HEK293 (cell line): ENCODE data around the gene SOX9.
"Not testable (repeated sequence)": the region's sequence is repeated elsewhere in the genome, so short reads cannot be mapped to it uniquely, and the experiment has no call there.

Experiments
- CTCF ChIA-PET: fragments of 350-600 bp; formaldehyde crosslinking; extraction: SDS; loops from one replicate; lab custom pipeline; 2021; ENCODE audit warnings: antibody characterized with exemption; lab: Yijun Ruan, JAX
- POLR2A ChIA-PET: fragments of 300-600 bp; formaldehyde crosslinking; extraction: SDS; loops from one replicate; lab custom pipeline; 2020; ENCODE audit warnings: antibody characterized with exemption, inconsistent platforms; lab: Yijun Ruan, JAX
- H3K27ac ChIP-seq: fragments of 200-500 bp; sonication (Bioruptor generic); 2 replicates; pipeline ENCODE4 v1.5.1; 2014; ENCODE audit warnings: low read depth, low read length, control low read depth, inconsistent platforms; ENCODE audit errors: extremely low read depth
- H3K36me3 ChIP-seq, 2 experiments: fragments of 200-500 bp in 1 of 2; sonication (Bioruptor generic) in 1 of 2; 1 replicate in 1 of 2; 2 replicates in 1 of 2; pipeline ENCODE4 v1.5.1; 2014 to 2017; ENCODE audit warnings: inconsistent platforms in 2 of 2, low read length in 2 of 2; ENCODE audit not compliant: control insufficient read depth in 2 of 2, insufficient read depth in 1 of 2
- H3K4me1 ChIP-seq: fragments of 200-500 bp; sonication (Bioruptor generic); 2 replicates; pipeline ENCODE4 v1.5.1; 2014; ENCODE audit warnings: mild to moderate bottlenecking, low read length, inconsistent platforms; ENCODE audit not compliant: control insufficient read depth, insufficient read depth
- H3K4me3 ChIP-seq: 2 replicates; pipeline ENCODE4 v1.5.1; 2011; ENCODE audit warnings: low read depth, mild to moderate bottlenecking, control low read depth, low read length, moderate library complexity
- H3K9me3 ChIP-seq: fragments of 200-500 bp; sonication (Bioruptor generic); 2 replicates; pipeline ENCODE4 v1.5.1; 2014; ENCODE audit warnings: low read depth, low read length, inconsistent platforms; ENCODE audit not compliant: control insufficient read depth, insufficient read depth
- EGR2 ChIP-seq: fragments of 450-650 bp; formaldehyde crosslinking; IDR thresholded peaks from 2 replicates; pipeline ENCODE4 v1.5.1; 2016; ENCODE audit warnings: low read depth, missing biosample characterization, missing genetic modification characterization
- HOXC10 ChIP-seq: sonication (generic); formaldehyde crosslinking; IDR thresholded peaks from 2 replicates; pipeline ENCODE4 v1.8.1; 2023; ENCODE audit warnings: mild to moderate bottlenecking, missing genetic modification reagents
- KLF1 ChIP-seq: fragments of 450-650 bp; formaldehyde crosslinking; IDR thresholded peaks from 2 replicates; pipeline ENCODE4 v1.5.1; 2016; ENCODE audit warnings: missing biosample characterization, missing genetic modification characterization
- KLF17 ChIP-seq: fragments of 450-650 bp; formaldehyde crosslinking; IDR thresholded peaks from 2 replicates; pipeline ENCODE4 v1.5.1; 2016; ENCODE audit warnings: missing biosample characterization, missing genetic modification characterization
- MEIS1 ChIP-seq: sonication (generic); formaldehyde crosslinking; IDR thresholded peaks from 2 replicates; pipeline ENCODE4 v1.8.1; 2022; ENCODE audit warnings: missing genetic modification reagents, mild to moderate bottlenecking, borderline replicate concordance
- SCRT1 ChIP-seq: fragments of 450-650 bp; formaldehyde crosslinking; IDR thresholded peaks from 2 replicates; pipeline ENCODE4 v1.5.1; 2016; ENCODE audit warnings: missing biosample characterization, missing genetic modification characterization, borderline replicate concordance
- SCRT2 ChIP-seq: fragments of 450-650 bp; formaldehyde crosslinking; IDR thresholded peaks from 2 replicates; pipeline ENCODE4 v1.5.1; 2016; ENCODE audit warnings: missing biosample characterization, missing genetic modification characterization
- ZBTB7A ChIP-seq: fragments of 450-650 bp; formaldehyde crosslinking; IDR thresholded peaks from 2 replicates; pipeline ENCODE4 v1.5.1; 2016; ENCODE audit warnings: low read depth, missing biosample characterization, missing genetic modification characterization
- ZFHX2 ChIP-seq: fragments of 450-650 bp; formaldehyde crosslinking; conservative IDR thresholded peaks from 2 replicates; pipeline ENCODE4 v1.5.1; 2016; ENCODE audit warnings: missing biosample characterization, missing genetic modification characterization
- ZNF121 ChIP-seq: fragments of 450-650 bp; formaldehyde crosslinking; IDR thresholded peaks from 2 replicates; pipeline ENCODE4 v1.5.1; 2016; ENCODE audit warnings: missing biosample characterization, missing genetic modification characterization
- ZNF155 ChIP-seq: fragments of 450-650 bp; formaldehyde crosslinking; IDR thresholded peaks from 2 replicates; pipeline ENCODE4 v1.5.1; 2016; ENCODE audit warnings: missing biosample characterization, missing genetic modification characterization
- ZNF174 ChIP-seq: fragments of 450-650 bp; formaldehyde crosslinking; IDR thresholded peaks from 2 replicates; pipeline ENCODE4 v1.5.0; 2017; ENCODE audit warnings: missing biosample characterization, mild to moderate bottlenecking, missing genetic modification characterization
- ZNF341 ChIP-seq: fragments of 450-650 bp; formaldehyde crosslinking; IDR thresholded peaks from 2 replicates; pipeline ENCODE4; 2016; ENCODE audit warnings: low read depth, missing biosample characterization, missing genetic modification characterization
- ZNF544 ChIP-seq: fragments of 450-650 bp; formaldehyde crosslinking; IDR thresholded peaks from 2 replicates; pipeline ENCODE4 v1.5.0; 2017; ENCODE audit warnings: missing biosample characterization, missing genetic modification characterization
- ZNF600 ChIP-seq: fragments of 450-650 bp; formaldehyde crosslinking; IDR thresholded peaks from 2 replicates; pipeline ENCODE4 v1.5.1; 2016; ENCODE audit warnings: missing biosample characterization, missing genetic modification characterization
- ZSCAN4 ChIP-seq: fragments of 450-650 bp; formaldehyde crosslinking; IDR thresholded peaks from 2 replicates; pipeline ENCODE4 v1.5.1; 2017; ENCODE audit warnings: missing biosample characterization, missing genetic modification characterization

SOX9 gene

GRCh38 chr17:72110942-72111318, 9.9 kb upstream of the SOX9 start:
- Histone ChIP-seq H3K9me3 (no peaks in the 10 kb centered on the region), H3K4me1 (peaks cover 9% of the 10 kb centered on the region), H3K27ac (no peak overlapping the region), H3K36me3 (no peaks in the 10 kb centered on the region), H3K4me3 (no peak overlapping the region)
- ChIA-PET POLR2A (interaction anchor here (3.5 kb wide), 1 partner anchor 10 kb away, joined by 13 read pairs; the partner anchor contains the start of gene SOX9), CTCF (interaction anchor here (0.6 to 0.7 kb wide), 2 partner anchors 481 to 1027 kb away, joined by 3 read pairs; no protein-coding TSS in a partner anchor)
- TF ChIP-seq MEIS1 (CRISPR knock-in tag): no peak
- TF ChIP-seq ZNF544 (tag by site-specific recombination): no peak
- peak; percentile 68; the same call in 1 of the 2 replicates for TF ChIP-seq SCRT2 (tag by site-specific recombination)
- TF ChIP-seq ZBTB7A (tag by site-specific recombination): no peak
- TF ChIP-seq HOXC10 (CRISPR knock-in tag): no peak
- peak; percentile 71 for TF ChIP-seq KLF1 (tag by site-specific recombination)

GRCh38 chr17:72111336-72111923, 9.4 kb upstream of the SOX9 start:
- Histone ChIP-seq H3K4me1 (peaks cover 9% of the 10 kb centered on the region), H3K36me3 (no peaks in the 10 kb centered on the region), H3K4me3 (no peak overlapping the region), H3K27ac (no peak overlapping the region), H3K9me3 (no peaks in the 10 kb centered on the region)
- ChIA-PET POLR2A (interaction anchor here (3.5 kb wide), 1 partner anchor 10 kb away, joined by 13 read pairs; the partner anchor contains the start of gene SOX9), CTCF (interaction anchor here (0.7 to 1.3 kb wide), 2 partner anchors 1211 to 1344 kb away, joined by 3 to 11 read pairs; no protein-coding TSS in a partner anchor)
- TF ChIP-seq SCRT1 (tag by site-specific recombination) (no peak), KLF1 (tag by site-specific recombination) (peak; percentile 19; the same call in 1 of the 2 replicates), KLF17 (tag by site-specific recombination) (peak; percentile 70; the same call in 1 of the 2 replicates), ZSCAN4 (no peak), EGR2 (tag by site-specific recombination) (peak; percentile 91), ZFHX2 (tag by site-specific recombination) (peak; percentile 85), ZNF600 (tag by site-specific recombination) (peak; percentile 65), ZNF155 (tag by site-specific recombination) (no peak), ZNF341 (tag by site-specific recombination) (peak; percentile 46)

- not testable (repeated sequence) for H3K36me3 ChIP-seq, H3K27ac ChIP-seq, H3K9me3 ChIP-seq, H3K4me3 ChIP-seq, H3K4me1 ChIP-seq
- POLR2A ChIA-PET: interaction anchor here (0.6 to 3.5 kb wide), 2 partner anchors 9 to 11 kb away, joined by 3 to 13 read pairs; partner anchors contain the start of gene SOX9
- CTCF ChIA-PET: interaction anchor here (0.5 to 1.3 kb wide), 5 partner anchors 280 to 1345 kb away, joined by 3 to 11 read pairs (median 3); no protein-coding TSS in a partner anchor
- peak; percentile 54; the same call in 1 of the 2 replicates for TF ChIP-seq ZNF121 (tag by site-specific recombination)
These were observed 8.9 kb upstream of the SOX9 start for GRCh38 chr17:72111926-72112325.

- H3K9me3 ChIP-seq: no peaks in the 10 kb centered on the region
- CTCF ChIA-PET: no interaction called here
- TF ChIP-seq EGR2 (tag by site-specific recombination): 0 out of 2 replicates have a peak, but pooled peaks have one; percentile 18
- TF ChIP-seq ZFHX2 (tag by site-specific recombination): peak; percentile 56
- no peak for TF ChIP-seq ZNF174 (tag by site-specific recombination)
- H3K36me3 ChIP-seq: no peaks in the 10 kb centered on the region
- POLR2A ChIA-PET: no interaction called here
- no peak overlapping the region for H3K27ac ChIP-seq
- no peak overlapping the region for H3K4me3 ChIP-seq
- peaks cover 9% of the 10 kb centered on the region for H3K4me1 ChIP-seq
These were observed 7.1 kb upstream of the SOX9 start for GRCh38 chr17:72113751-72114150.
